ENCODE measurements around the gene CDKL1. TPM values are rescaled to one million over a fixed set of nuclear protein-coding genes. Genes with fewer than 3 reads are reported as not detected.

The CDKL1 gene
- total RNA-seq (1 to 10 TPM; 1.7 to 7.0 (median 2.6) TPM), polyA plus RNA-seq (1 to 10 TPM in 1 of 2 donors, under 1 TPM in 1; 0.34 to 2.1 TPM)
- long read RNA-seq, donor 1: 0 reads
- long read RNA-seq, donor 2, partial matches to known transcripts: 0 of 2 reads
- long read RNA-seq, donor 2, other reads (novel, unspliced or antisense): 2 of 2 reads
- long read RNA-seq, donor 3, partial matches to known transcripts: 0 of 3 reads
- long read RNA-seq, donor 3, other reads (novel, unspliced or antisense): 3 of 3 reads

- peak in 1 of 2 donors; percentile 28 for TF ChIP-seq POLR2A (IDR thresholded peaks at IDR 0.05)
- TF ChIP-seq CTCF (IDR thresholded peaks at IDR 0.05): peak in 1 of 12 donors; percentile 5
- 0 to 1% (median 1%) methylated on average over 24 to 77 of the region's 77 CpGs for WGBS, 4 donors
- peak; percentile 68 to 95 (median 89) for ATAC-seq
These were observed at the start of gene CDKL1 for GRCh38 chr14:50396631-50397389. CDKL1 (minus strand) TSS chr14:50396881; CDS start chr14:50395868, 1,013 bp downstream.

GRCh38 chr14:50434528-50434927 is 37.8 kb upstream of the CDKL1 start:
- Histone ChIP-seq H3K36me3 (peaks cover 0 to 76% (median 67%) of the 10 kb centered on the region in 9 donors), H3K4me3 (no peak overlapping the region), H3K27ac (no peak overlapping the region), H3K27me3 (no peaks in the 10 kb centered on the region), H3K4me1 (no peaks in the 10 kb centered on the region), H3K9me3 (no peaks in the 10 kb centered on the region)
- TF ChIP-seq CTCF (IDR thresholded peaks at IDR 0.05) (no peak), POLR2A (IDR thresholded peaks at IDR 0.05) (no peak)
- intact Hi-C loops (cut with DNase I): no loop called here
- ATAC-seq (no peak), DNase-seq (no peak)

More at GRCh38 chr14:50396631-50397389, at the start of gene CDKL1:
- Histone ChIP-seq H3K27ac (peak within 1 kb of the TSS in 11 of 12 donors; percentile 44 to 89 (median 72)), H3K4me3 (peak within 1 kb of the TSS; percentile 49 to 92 (median 66)), H3K27me3 (no peaks in the 10 kb centered on the region), H3K4me1 (peaks cover 3 to 26% (median 9%) of the 10 kb centered on the region in 12 donors), H3K36me3 (no peaks in the 10 kb centered on the region), H3K9me3 (no peaks in the 10 kb centered on the region)
- peak; percentile 64 to 86 (median 68) for DNase-seq
- intact Hi-C loops (cut with DNase I): loop anchor here in 6 of 10 donors (5.0 to 10.0 kb wide), 7 partner anchors 50 to 135 kb away; partner anchors contain the start of genes DMAC2L (in 1 of the 6), L2HGDH (in 1 of the 6) and MAP4K5 (in 1 of the 6)

GRCh38 chr14:50432131-50432530 is 35.5 kb upstream of the CDKL1 start:
- H3K27me3 ChIP-seq: no peaks in the 10 kb centered on the region
- intact Hi-C loops (cut with DNase I): no loop called here
- no peak for TF ChIP-seq CTCF (IDR thresholded peaks at IDR 0.05)
- no peak for TF ChIP-seq POLR2A (IDR thresholded peaks at IDR 0.05)
- no peak overlapping the region for H3K4me3 ChIP-seq
- no peak overlapping the region for H3K27ac ChIP-seq
- no peaks in the 10 kb centered on the region for H3K9me3 ChIP-seq
- DNase-seq (no peak), ATAC-seq (no peak)
- H3K4me1 ChIP-seq: no peaks in the 10 kb centered on the region
- H3K36me3 ChIP-seq: peaks cover 0 to 75% (median 58%) of the 10 kb centered on the region in 9 donors
- 94 to 100% (median 97%) methylated on average over 1 of the region's 1 CpG for WGBS, 4 donors

GRCh38 chr14:50425816-50426215 is 29.1 kb upstream of the CDKL1 start:
- Histone ChIP-seq H3K36me3 (peaks cover 0 to 90% (median 69%) of the 10 kb centered on the region in 9 donors), H3K27ac (no peak overlapping the region), H3K27me3 (no peaks in the 10 kb centered on the region), H3K9me3 (no peaks in the 10 kb centered on the region), H3K4me3 (no peak overlapping the region), H3K4me1 (no peaks in the 10 kb centered on the region)
- no peak for DNase-seq
- WGBS, 4 donors: 82 to 88% (median 84%) methylated on average over 3 of the region's 3 CpGs
- intact Hi-C loops (cut with DNase I): loop anchor here in 1 of 10 donors (10.0 kb wide), 1 partner anchor 59 kb away; no protein-coding TSS in a partner anchor
- ATAC-seq: no peak
- TF ChIP-seq POLR2A (IDR thresholded peaks at IDR 0.05): no peak

All from heart left ventricle (tissue), 16 donors.